ENCODE results near the gene MAP1A.

Gene MAP1A

GRCh38 chr15:43513550-43513949 lies 3.9 kb upstream of the MAP1A start:
- H3K27me3 ChIP-seq (ENCODE audit: control insufficient read depth in 1 of 2, insufficient read depth in 2 of 2, low read length in 2 of 2), result no peaks in the 10 kb centered on the region
- H3K36me3 ChIP-seq (ENCODE audit: insufficient read depth, low read length), result no peaks in the 10 kb centered on the region
- H3K4me1 ChIP-seq (ENCODE audit: insufficient read depth, low read length), result peaks cover 55% of the 10 kb centered on the region
- H3K9me3 ChIP-seq (ENCODE audit: low read length), result no peaks in the 10 kb centered on the region
- H3K27ac ChIP-seq (ENCODE audit: low read depth, low read length), result no peak overlapping the region
- no peak overlapping the region for H3K4me3 ChIP-seq (ENCODE audit: low read depth in 1 of 2, low read length in 2 of 2)
- no peak overlapping the region for H3K9ac ChIP-seq (ENCODE audit: low read length)

- no peaks in the 10 kb centered on the region for H3K27me3 ChIP-seq (ENCODE audit: control insufficient read depth in 1 of 2, insufficient read depth in 2 of 2, low read length in 2 of 2)
- no peak overlapping the region for H3K4me3 ChIP-seq (ENCODE audit: low read depth in 1 of 2, low read length in 2 of 2)
- no peak overlapping the region for H3K9ac ChIP-seq (ENCODE audit: low read length)
- H3K27ac ChIP-seq (ENCODE audit: low read depth, low read length), result no peak overlapping the region
- no peaks in the 10 kb centered on the region for H3K9me3 ChIP-seq (ENCODE audit: low read length)
- peaks cover 54% of the 10 kb centered on the region for H3K4me1 ChIP-seq (ENCODE audit: insufficient read depth, low read length)
- no peaks in the 10 kb centered on the region for H3K36me3 ChIP-seq (ENCODE audit: insufficient read depth, low read length)
These were observed 3.0 kb upstream of the MAP1A start for GRCh38 chr15:43514241-43515057.

GRCh38 chr15:43515741-43516140 lies 1.7 kb upstream of the MAP1A start:
- Histone ChIP-seq H3K36me3 (ENCODE audit: insufficient read depth, low read length) (peaks cover 4% of the 10 kb centered on the region), H3K9me3 (ENCODE audit: low read length) (no peaks in the 10 kb centered on the region), H3K9ac (ENCODE audit: low read length) (no peak overlapping the region), H3K27ac (ENCODE audit: low read depth, low read length) (peak overlapping the region; percentile 68), H3K4me3 (ENCODE audit: low read depth in 1 of 2, low read length in 2 of 2) (peak overlapping the region in 1 of 2 donors; percentile 73), H3K27me3 (ENCODE audit: control insufficient read depth in 1 of 2, insufficient read depth in 2 of 2, low read length in 2 of 2) (no peaks in the 10 kb centered on the region), H3K4me1 (ENCODE audit: insufficient read depth, low read length) (peaks cover 50% of the 10 kb centered on the region)

- Histone ChIP-seq H3K9me3 (ENCODE audit: low read length) (no peaks in the 10 kb centered on the region), H3K36me3 (ENCODE audit: insufficient read depth, low read length) (peaks cover 9% of the 10 kb centered on the region), H3K27me3 (ENCODE audit: control insufficient read depth in 1 of 2, insufficient read depth in 2 of 2, low read length in 2 of 2) (no peaks in the 10 kb centered on the region), H3K4me3 (ENCODE audit: low read depth in 1 of 2, low read length in 2 of 2) (peak overlapping the region; percentile 41 to 73), H3K9ac (ENCODE audit: low read length) (no peak overlapping the region), H3K27ac (ENCODE audit: low read depth, low read length) (peak overlapping the region; percentile 95), H3K4me1 (ENCODE audit: insufficient read depth, low read length) (peaks cover 48% of the 10 kb centered on the region)
These were observed 1.2 kb upstream of the MAP1A start for GRCh38 chr15:43516185-43516584.

- H3K4me3 ChIP-seq (ENCODE audit: low read depth in 1 of 2, low read length in 2 of 2), result peak overlapping the region; percentile 41 to 73
- H3K27ac ChIP-seq (ENCODE audit: low read depth, low read length), result peak overlapping the region; percentile 95
- H3K4me1 ChIP-seq (ENCODE audit: insufficient read depth, low read length), result peaks cover 42% of the 10 kb centered on the region
- no peaks in the 10 kb centered on the region for H3K9me3 ChIP-seq (ENCODE audit: low read length)
- peaks cover 16% of the 10 kb centered on the region for H3K36me3 ChIP-seq (ENCODE audit: insufficient read depth, low read length)
- no peaks in the 10 kb centered on the region for H3K27me3 ChIP-seq (ENCODE audit: control insufficient read depth in 1 of 2, insufficient read depth in 2 of 2, low read length in 2 of 2)
- peak overlapping the region; percentile 79 for H3K9ac ChIP-seq (ENCODE audit: low read length)
These were observed 531 bp upstream of the MAP1A start for GRCh38 chr15:43516801-43517353.

GRCh38 chr15:43518197-43518761 lies 871 bp downstream of the MAP1A start:
- Histone ChIP-seq H3K9me3 (ENCODE audit: low read length) (no peaks in the 10 kb centered on the region), H3K27ac (ENCODE audit: low read depth, low read length) (peak overlapping the region; percentile 81), H3K4me1 (ENCODE audit: insufficient read depth, low read length) (peaks cover 42% of the 10 kb centered on the region), H3K36me3 (ENCODE audit: insufficient read depth, low read length) (peaks cover 30% of the 10 kb centered on the region), H3K9ac (ENCODE audit: low read length) (peak overlapping the region; percentile 85), H3K27me3 (ENCODE audit: control insufficient read depth in 1 of 2, insufficient read depth in 2 of 2, low read length in 2 of 2) (no peaks in the 10 kb centered on the region), H3K4me3 (ENCODE audit: low read depth in 1 of 2, low read length in 2 of 2) (peak overlapping the region; percentile 87 to 94)

GRCh38 chr15:43519196-43519595 lies 1.8 kb downstream of the MAP1A start:
- H3K4me3 ChIP-seq (ENCODE audit: low read depth in 1 of 2, low read length in 2 of 2), result peak overlapping the region in 1 of 2 donors; percentile 94
- H3K27me3 ChIP-seq (ENCODE audit: control insufficient read depth in 1 of 2, insufficient read depth in 2 of 2, low read length in 2 of 2), result no peaks in the 10 kb centered on the region
- peaks cover 37% of the 10 kb centered on the region for H3K36me3 ChIP-seq (ENCODE audit: insufficient read depth, low read length)
- H3K27ac ChIP-seq (ENCODE audit: low read depth, low read length), result no peak overlapping the region
- H3K9me3 ChIP-seq (ENCODE audit: low read length), result no peaks in the 10 kb centered on the region
- H3K9ac ChIP-seq (ENCODE audit: low read length), result no peak overlapping the region
- peaks cover 36% of the 10 kb centered on the region for H3K4me1 ChIP-seq (ENCODE audit: insufficient read depth, low read length)

- Histone ChIP-seq H3K9me3 (ENCODE audit: low read length) (no peaks in the 10 kb centered on the region), H3K4me1 (ENCODE audit: insufficient read depth, low read length) (peaks cover 29% of the 10 kb centered on the region), H3K27me3 (ENCODE audit: control insufficient read depth in 1 of 2, insufficient read depth in 2 of 2, low read length in 2 of 2) (no peaks in the 10 kb centered on the region), H3K9ac (ENCODE audit: low read length) (no peak overlapping the region), H3K27ac (ENCODE audit: low read depth, low read length) (no peak overlapping the region), H3K36me3 (ENCODE audit: insufficient read depth, low read length) (peaks cover 42% of the 10 kb centered on the region), H3K4me3 (ENCODE audit: low read depth in 1 of 2, low read length in 2 of 2) (no peak overlapping the region)
These were observed 2.7 kb downstream of the MAP1A start for GRCh38 chr15:43520138-43520537.

- no peaks in the 10 kb centered on the region for H3K27me3 ChIP-seq (ENCODE audit: control insufficient read depth in 1 of 2, insufficient read depth in 2 of 2, low read length in 2 of 2)
- H3K9ac ChIP-seq (ENCODE audit: low read length), result no peak overlapping the region
- H3K4me1 ChIP-seq (ENCODE audit: insufficient read depth, low read length), result peaks cover 16% of the 10 kb centered on the region
- H3K36me3 ChIP-seq (ENCODE audit: insufficient read depth, low read length), result peaks cover 45% of the 10 kb centered on the region
- H3K4me3 ChIP-seq (ENCODE audit: low read depth in 1 of 2, low read length in 2 of 2), result no peak overlapping the region
- H3K9me3 ChIP-seq (ENCODE audit: low read length), result no peaks in the 10 kb centered on the region
- H3K27ac ChIP-seq (ENCODE audit: low read depth, low read length), result no peak overlapping the region
These were observed 4.0 kb downstream of the MAP1A start for GRCh38 chr15:43521419-43521818.

GRCh38 chr15:43522247-43522646 lies 4.8 kb downstream of the MAP1A start:
- Histone ChIP-seq H3K9me3 (ENCODE audit: low read length) (no peaks in the 10 kb centered on the region), H3K9ac (ENCODE audit: low read length) (no peak overlapping the region), H3K27me3 (ENCODE audit: control insufficient read depth in 1 of 2, insufficient read depth in 2 of 2, low read length in 2 of 2) (no peaks in the 10 kb centered on the region), H3K27ac (ENCODE audit: low read depth, low read length) (no peak overlapping the region), H3K36me3 (ENCODE audit: insufficient read depth, low read length) (peaks cover 45% of the 10 kb centered on the region), H3K4me3 (ENCODE audit: low read depth in 1 of 2, low read length in 2 of 2) (no peak overlapping the region), H3K4me1 (ENCODE audit: insufficient read depth, low read length) (peaks cover 8% of the 10 kb centered on the region)

GRCh38 chr15:43523646-43524045 lies 6.2 kb downstream of the MAP1A start:
- H3K9ac ChIP-seq (ENCODE audit: low read length), result no peak overlapping the region
- H3K9me3 ChIP-seq (ENCODE audit: low read length), result no peaks in the 10 kb centered on the region
- H3K27me3 ChIP-seq (ENCODE audit: control insufficient read depth in 1 of 2, insufficient read depth in 2 of 2, low read length in 2 of 2), result no peaks in the 10 kb centered on the region
- H3K27ac ChIP-seq (ENCODE audit: low read depth, low read length), result no peak overlapping the region
- no peak overlapping the region for H3K4me3 ChIP-seq (ENCODE audit: low read depth in 1 of 2, low read length in 2 of 2)
- H3K4me1 ChIP-seq (ENCODE audit: insufficient read depth, low read length), result peaks cover 8% of the 10 kb centered on the region
- peaks cover 45% of the 10 kb centered on the region for H3K36me3 ChIP-seq (ENCODE audit: insufficient read depth, low read length)

Data from muscle layer of colon (tissue), 2 donors.